Measurements from ENCODE around the gene SCMH1.
A peak's percentile ranks its signal among the peaks of the same experiment; 100 is the strongest.
"Not testable (repeated sequence)": the region's sequence is repeated elsewhere in the genome, so short reads cannot be mapped to it uniquely, and the experiment has no call there.

Gene SCMH1

DNA sequence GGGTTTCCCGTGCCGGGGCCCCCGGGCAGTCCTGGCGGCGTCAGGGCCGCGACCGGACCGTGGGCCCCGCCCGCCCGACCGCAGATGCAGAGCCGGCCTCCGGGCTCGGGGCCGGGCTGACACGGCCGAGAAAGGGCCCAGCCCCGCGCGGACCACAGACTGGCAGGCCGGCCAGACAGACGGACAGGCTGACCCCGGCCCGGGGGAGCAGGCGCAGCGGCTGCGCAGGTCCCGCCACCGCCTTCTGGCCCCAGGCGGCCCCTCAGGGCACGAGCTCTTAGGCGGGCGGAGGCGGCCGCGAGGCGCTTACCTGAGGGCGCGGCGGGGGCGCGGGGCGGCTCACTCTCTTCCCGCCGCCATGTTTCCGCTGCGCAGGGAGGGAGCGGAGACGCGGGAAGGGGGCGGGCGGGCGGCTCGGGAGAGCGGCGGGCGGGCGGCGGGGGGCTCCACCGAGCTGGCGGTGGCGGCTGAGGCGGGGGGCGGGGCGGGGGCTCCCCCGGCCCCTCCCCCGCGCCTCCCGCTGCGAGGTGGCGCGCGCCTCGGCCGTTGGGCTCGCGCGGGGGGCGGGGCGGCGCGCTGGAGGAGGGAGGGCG lies at the start of gene SCMH1:
TSS of gene SCMH1 (minus strand) at position 558 of the 593 bp plus-strand sequence. CDS start 56,173 bp downstream, outside the sequence.
- DNase-seq, result peak; percentile 38

DNA sequence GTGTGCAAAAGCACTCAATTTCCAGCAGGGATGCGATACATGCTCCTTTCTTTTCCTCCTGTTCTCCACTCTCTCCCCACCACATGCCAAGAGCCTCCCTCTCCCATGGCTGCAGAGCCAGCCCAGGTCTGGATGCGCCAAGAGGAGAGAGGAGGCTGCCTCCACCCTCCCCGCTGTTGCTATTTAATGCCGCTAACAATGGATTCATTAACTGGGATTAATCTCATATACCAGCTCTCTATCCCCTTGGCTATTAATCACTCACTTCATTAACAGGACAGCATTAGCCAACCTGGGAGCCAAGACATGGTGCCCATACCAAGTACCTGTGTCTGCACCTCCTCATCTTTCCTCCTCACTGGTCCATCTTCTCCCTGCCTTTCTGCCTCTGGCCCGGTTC lies 49.1 kb upstream of the SCMH1 start:
- no peak for DNase-seq

DNA sequence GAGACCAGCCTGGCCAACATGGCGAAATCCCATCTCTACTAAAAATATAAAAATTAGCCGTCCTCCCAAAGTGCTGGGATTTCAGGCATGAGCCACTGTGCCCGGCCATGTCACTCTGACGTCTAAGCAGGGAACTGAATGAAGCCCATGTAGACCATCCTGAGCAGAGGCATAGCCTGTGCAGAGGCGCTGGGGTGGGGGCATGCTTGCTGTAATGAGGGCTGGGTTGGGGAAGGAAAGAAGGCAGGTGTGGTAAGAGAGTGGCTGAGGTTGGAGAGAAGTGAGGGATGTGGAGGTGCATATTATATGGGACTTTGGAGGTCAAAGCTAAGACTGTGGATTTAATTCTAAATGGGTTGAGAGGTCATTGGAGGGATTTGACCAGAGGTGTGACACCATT lies 47.1 kb upstream of the SCMH1 start:
- DNase-seq, result no peak

DNA sequence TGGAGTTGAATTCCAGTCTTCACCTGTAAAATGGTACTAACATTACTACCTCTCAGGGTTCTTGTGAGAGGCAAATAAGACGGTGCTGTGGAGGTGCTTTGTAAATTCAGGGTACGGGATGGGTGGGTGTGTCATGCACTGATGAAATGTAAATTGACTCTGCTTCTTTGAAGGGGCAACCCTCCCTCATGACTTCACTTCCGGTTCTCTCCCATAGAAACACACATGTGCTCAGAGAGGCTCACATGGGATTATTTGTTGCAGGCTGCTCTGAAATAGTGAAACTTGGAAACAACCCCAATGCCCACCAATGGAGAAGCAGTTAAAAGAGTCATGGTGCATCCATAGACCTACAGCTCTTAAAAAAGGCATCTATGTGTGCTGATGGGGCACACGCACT lies 44.9 kb upstream of the SCMH1 start:
- no peak for DNase-seq

DNA sequence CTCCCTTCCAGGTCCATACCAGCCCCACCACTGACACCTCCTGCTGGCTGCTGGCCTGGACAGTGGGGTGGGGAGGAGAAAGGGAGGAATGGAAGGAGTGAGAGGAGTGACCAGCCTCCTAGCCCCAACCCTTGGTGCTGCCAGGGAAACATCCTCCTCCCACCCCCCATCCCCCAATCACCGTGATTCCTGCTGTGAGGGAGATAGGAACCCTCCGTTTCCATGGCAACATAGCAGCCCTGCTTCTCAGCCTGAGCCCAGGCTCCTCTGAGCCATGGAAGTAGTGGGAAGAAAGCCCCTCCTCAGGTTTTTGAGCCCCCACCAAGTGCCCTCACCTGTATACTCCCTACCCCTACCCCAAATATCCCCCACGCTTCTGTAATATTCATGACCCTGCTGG lies 44.4 kb upstream of the SCMH1 start:
- DNase-seq, result no peak

DNA sequence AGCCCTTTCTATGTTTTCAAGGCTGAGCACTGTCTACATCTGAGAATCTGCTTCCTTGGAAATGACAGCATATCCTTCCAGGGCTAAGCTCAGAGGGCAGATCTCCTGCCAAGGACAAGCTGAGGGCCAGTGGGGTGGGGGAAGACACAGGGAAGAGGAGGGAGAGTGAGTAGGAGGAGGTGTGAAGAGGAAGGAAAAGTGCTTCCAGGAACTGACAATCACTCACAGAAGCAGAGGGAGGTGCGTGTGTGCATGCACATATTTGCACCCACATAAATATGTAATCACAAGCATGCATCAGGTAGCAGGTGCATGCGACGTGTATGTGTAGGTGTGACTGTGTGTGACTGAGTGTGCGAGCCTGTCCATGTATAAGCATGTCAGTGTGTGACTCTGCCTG lies 43.7 kb upstream of the SCMH1 start:
- no peak for DNase-seq

DNA sequence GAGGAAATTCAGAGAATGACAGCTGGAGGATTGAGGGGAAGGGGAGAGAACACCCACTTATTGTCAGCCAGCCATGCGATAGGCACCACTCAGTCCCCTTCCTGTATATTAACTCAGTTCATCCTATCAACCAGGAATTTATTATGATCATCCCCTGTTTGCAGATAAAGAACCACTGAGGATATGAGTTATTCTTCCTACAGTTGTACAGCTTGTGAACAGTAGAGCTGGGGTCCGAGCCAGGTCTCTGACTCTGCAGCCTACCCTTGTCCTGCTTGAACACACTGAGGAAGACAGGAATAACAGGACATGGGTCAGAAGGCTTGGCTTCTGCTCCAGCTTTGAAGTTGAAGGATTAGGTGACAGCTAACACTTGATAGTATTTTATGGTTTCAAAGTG lies 42.0 kb upstream of the SCMH1 start:
- DNase-seq, result no peak

DNA sequence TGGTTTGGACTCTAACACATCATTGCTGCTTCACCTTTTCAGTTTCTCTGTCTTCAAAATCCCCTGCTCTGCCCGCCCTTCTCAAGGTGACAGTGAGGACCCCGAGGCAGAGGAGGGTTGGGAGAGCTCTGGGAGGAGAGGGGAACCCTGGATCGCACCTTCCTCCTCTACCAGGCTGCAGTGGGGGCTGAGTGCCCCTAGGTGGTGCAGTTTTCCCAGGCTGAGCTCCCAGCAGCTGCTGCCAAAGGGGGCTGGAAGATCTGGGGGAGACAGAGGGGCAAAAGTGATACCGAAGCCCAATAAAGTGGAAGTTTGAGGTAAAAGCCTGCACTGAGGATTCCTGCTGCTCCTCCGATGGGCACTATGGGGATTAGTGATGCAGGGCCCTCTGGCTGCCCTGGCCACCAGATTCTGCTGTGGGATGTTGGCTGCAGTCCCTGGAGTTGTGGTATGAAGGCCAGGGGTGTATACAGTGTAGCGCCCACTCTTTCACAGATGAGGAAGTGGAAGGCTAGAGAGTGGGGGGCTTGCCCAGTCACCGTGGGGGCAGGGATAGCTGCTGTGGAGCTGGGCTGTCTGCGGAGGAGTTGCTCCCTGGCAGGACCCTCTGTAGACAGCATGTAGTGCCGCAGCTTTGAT lies 40.7 kb upstream of the SCMH1 start:
- DNase-seq, result no peak

DNA sequence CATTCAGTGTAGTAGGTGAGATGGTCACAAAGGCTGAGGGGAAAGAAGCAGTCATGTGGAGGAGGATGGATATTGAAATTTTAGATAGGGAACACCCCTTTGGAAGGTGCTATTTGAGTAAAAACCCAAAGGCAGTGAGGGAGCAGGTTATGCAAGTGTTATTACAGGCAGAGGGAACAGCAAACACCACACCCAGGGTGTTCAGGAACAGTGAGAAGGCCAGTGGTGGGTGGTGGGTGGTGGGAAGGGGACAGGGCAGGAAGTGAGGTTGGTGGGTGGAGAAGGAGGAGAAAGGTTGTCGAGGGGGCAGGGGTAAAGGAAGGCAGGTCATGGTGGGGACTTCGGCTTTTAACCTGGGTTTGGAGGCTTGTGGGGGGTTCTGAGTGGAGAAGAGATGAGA lies 39.2 kb upstream of the SCMH1 start:
- DNase-seq, result no peak

DNA sequence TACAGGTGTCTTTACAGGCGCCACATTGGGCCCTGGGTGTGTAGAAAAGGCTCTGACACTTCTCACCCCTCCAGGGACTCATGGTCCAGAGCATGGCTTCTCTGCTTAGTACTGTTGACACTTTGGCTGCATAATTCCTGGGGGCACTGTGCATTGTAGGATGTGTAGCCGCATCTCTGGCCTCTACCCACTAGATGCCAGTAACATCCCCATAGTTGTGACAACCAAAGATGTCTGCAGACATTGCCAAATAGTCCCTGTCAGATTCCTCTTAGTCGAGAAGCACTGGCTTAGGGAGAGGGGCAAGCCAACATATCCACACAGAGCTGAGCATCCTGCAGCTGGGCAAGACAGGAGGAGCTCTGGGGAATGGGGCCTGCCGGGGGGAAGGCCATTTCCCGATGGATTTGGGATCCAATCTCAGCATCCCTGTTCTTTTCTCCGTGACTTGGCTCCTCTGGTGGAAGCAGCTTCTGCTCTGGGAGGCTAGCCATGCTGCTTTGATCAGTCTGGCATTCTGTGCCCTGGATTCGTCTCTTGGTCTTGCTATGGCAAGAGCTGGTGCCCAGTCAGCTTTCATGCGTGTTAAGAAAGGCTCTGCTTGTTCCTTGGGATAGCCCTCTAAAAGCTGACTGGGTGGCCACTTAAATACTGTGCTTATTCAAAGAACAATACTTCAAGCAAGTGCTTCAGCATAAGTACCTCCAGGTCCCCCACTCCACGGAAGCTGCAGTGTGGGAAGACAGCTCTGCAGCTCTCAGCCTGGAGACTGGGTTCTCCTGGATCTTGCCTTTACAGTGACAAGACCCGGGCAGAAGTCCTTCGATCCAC lies 38.3 kb upstream of the SCMH1 start:
- DNase-seq, result no peak

DNA sequence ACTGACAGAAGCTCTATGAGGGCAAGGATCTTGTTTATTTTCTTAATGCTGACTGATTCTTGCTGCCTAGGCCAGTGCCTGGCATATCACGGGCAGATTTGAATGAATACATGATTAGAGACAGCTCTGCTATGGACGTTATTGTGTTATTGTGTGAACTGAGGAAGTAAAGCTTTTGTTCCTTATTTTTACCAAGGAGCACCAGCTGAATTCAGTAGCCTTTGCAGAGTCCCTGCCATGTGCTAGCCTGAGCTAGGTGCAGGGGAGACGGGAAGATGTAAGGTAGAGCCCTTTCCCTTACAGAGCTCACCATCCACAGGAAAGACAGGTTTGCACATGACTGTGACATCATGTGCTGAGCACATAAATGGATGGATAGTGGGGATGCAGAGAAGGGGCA lies 36.0 kb upstream of the SCMH1 start:
- DNase-seq, result no peak

DNA sequence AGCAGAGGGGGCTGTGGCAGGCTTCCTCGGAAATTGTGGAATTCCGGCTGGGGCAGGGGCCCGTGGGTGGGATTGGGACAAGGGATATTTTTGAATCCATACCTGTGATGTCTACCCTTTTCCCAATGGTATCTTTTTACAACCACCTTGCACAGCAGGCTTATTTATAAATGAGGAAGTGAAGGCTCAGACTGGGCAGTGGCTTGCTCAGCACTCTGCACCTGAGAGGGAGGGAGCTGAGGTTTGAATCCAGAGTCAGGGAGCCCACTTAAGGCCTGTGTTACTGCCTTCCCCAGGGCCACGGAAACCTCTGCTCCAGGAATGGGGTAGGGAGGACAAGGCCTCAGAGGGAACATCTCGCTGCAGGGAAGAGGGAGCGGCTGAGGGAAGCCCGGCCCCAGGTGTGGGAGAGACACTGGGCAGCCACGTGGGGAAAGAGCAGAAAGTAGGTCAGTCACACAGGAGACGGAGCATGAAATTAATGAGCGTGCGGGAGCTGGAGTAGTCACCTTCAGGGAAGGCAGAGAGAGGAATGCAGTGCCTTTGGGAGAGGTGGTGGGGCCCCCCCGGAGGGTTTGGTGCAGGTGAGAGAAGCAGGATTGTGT lies 35.4 kb upstream of the SCMH1 start:
- no peak for DNase-seq

DNA sequence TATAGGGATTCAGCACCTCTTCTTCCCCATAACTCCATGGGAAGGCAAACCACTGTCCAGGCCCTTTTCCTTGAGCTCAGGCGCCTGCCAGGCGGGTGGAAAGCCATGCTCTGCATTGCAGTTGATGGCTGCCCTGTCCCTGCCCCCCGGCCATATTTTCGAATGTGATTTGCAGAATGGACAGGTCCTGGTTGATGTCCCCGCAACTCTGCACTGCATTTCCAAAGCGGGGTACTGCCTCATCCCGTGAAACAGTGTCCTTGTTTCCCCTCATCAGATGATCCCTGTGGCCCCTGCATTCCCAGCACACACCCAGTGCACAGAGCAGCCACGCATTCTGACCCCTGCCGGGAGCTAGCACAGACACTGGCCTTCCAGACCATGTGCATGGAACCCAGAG lies 33.7 kb upstream of the SCMH1 start:
- DNase-seq, result no peak

DNA sequence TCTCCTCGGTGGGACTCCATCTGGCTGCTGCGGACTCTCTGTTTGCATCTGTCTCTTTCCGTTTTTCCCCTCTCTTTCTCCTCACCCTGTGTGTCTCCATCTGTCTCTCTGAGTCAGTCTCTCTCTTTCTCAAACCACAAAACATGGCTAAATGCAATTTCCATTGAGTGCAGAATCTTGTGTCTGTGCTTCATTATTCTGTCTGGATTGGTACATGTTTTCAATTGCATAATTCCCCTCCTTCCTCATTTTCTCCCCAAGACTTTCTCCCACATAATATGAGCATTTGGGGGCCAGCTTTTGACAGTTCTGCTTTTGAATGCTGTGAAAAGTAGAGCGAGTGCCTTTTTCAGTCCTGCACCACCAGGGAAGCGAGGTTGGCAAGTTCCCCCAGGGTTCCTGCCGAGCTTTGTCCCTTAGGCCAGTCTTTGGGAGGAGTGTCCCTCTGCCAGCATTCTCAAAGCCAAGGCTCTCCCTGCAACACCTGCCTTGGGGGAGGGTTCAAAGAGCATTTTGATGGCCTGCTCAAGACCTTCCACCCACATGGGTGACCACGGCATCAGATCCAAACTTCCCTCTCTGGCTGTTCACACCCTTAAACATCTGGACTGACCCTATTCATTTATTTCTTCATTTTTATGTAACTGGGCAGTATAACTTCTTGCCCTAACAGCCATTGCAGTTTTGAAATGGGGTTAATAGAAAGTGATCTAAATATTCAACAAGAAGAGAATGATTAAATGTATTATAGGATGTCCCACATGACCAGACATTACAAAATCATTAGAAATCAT lies 32.8 kb upstream of the SCMH1 start:
- DNase-seq, result no peak

DNA sequence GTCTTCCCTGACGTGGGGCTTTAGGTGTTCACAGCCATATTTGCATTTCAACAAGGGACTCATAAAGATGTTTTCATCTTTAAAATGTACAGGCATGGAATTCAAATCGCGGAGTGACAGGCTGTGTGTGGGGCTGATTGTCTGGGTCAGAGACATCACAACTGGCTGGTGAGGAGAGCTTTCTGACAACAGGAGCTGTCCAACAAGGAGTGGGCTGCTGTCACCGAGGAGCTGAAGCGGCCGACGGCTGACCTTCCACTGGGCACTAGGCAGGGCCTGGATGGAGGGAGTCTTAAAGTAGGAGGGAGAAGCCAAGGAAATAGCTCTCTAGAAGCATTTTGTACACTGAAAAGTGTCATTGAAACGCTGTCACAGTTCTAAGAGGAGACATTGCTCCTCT lies 30.5 kb upstream of the SCMH1 start:
- DNase-seq, result no peak

DNA sequence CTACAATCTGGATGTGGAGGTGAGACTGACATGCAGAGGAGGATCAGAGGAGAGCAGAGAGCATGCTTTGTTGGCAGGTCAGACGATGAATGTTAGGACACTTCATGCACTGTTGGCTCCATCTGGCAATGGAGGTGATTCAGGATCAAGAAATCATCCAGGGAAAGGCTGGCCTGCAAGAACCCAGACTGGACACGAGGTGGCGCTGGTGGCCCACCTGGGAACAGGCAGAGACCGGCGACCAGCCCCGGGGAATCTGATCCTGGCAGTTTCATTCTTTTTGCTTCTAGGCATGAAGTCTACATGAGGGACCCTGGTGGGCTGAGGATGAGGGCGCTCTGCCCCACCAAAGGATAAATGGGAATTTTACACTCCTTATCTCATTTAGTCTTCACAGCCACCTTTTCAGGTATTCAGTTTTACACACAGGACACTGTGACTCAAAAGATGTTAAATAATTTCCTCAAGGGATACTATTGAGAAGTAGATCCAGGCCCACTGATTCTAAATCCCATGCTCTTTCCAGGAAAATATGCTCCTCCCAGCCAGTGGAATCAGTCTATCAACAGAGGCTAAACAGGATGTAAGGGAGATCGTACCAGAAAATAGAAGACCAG lies 26.2 kb upstream of the SCMH1 start:
- DNase-seq, result peak; percentile 26

DNA sequence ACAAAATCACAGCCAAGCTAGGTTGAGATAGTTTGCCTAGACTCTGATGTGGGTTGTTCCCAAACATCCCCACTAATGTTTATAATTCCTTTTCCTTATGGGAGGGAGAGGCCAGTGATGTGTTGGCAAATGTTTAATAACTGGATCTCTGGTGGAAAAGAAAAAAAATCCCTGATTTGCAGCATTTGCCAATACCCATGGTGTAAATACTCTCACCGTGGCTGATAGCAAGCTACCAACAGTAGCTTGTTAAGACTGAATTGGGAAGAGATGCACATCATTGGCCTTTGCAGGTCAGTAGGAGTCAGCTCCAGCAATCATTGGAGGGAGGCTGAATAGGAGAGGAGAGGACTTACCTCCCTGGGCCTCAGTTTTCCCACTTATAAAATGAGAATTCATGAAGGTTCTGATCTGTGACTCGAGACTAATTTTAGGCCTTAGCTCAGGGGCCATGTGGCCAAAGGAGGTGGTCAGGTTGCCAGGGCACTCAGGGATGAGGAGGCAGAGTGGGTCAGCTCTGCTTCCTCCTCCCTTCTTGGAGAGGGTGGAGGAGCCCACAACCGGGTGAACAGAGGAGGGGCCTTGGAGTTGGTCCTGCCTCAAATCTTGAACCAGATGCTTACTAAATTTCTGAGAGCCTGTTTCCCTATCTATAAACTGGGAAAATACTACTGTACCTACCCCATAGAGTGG lies 20.0 kb upstream of the SCMH1 start:
- DNase-seq, result no peak

DNA sequence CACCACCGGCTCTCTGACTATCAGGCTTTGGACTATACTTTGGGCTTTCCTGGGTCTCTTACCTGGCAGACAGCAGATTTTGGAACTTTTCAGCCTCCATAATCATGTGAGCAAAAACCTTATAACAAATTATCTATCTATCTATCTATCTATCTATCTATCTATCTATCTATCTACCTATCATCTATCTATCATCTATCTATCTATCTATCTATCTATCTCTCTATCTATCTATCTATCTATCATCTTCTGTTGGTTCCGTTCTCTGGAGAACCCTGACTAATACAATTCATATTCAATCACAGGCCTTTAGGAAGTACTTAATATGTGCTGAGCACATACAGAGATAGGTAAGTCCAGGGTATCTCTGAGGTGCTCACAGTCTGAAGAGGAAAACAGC lies 18.7 kb upstream of the SCMH1 start:
- no peak for DNase-seq

DNA sequence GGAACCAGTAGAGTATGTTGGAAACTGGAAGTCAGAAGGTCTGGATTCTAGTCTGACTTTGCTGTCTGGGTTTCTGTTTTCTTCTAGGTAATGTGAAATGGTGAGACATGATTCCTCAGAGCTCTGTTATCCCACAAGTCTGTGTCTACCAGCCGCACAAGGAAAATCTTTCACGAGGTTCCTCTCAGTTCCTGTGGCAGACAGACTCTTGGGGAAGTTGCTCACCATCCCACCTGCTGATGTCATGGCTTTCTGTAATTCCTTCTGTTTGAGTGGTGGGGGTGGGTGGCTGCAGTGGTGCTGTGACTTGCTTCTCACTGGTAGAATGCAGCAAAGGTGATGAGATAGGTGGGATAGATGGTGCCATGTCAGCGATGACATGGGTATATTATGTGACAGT lies 17.1 kb upstream of the SCMH1 start:
- DNase-seq, result no peak

DNA sequence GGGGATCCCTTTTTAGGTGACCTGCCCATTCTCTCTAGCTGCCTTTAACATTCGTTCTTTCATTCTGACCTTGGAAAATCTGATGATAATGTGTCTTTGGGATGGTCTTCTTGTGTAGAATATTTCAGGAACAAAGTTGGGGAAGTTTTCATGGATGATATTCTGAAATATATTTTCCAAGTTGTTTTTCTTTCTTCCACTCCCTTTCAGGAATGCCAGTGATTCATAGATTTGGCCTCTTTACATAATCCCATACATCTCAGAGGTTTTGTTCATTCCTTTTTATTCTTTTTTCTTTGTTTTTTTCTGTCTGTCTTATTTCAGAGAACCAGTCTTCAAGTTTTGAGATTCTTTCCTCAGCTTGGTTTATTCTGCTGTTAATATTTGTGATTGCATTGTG lies 13.9 kb upstream of the SCMH1 start:
- no peak for DNase-seq

DNA sequence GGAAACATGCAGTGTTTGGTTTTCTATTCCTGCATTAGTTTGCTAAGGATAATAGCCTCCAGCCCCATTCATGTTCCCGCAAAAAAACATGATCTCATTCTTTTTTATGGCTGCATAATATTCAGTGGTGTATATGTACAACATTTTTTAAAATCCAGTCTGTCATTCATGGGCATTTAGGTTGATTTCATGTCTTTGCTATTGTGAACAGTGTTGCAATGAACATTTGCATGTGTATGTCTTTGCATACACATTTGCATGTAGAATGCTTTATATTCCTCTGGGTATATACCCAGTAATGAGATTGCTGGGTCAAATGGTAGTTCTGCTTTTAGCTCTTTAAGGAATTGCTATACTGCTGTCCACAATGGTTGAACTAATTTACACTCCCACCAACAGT lies 9.0 kb upstream of the SCMH1 start:
- DNase-seq, result not testable (repeated sequence)

DNA sequence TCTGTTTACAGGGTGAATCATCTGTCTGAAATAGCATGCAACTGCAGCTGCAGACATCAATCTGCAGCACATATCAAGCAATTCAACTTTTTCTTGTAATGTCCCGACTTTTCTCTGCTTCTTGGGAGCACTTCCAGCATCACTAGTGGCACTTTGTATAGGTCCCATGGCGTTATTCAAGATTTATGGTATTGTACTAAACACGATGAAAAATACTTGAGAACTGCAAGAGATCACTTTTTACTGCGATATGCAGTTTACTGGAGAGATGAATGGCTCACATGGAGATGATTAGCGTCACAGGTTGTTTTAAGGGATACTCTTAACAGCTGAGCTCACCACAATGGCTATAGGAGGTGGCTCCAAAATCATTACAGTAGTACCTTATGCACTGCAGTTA lies 7.2 kb upstream of the SCMH1 start:
- DNase-seq, result no peak

Data from GDM1 (cell line).